ENCODE results near the gene PHF1.

DNA sequence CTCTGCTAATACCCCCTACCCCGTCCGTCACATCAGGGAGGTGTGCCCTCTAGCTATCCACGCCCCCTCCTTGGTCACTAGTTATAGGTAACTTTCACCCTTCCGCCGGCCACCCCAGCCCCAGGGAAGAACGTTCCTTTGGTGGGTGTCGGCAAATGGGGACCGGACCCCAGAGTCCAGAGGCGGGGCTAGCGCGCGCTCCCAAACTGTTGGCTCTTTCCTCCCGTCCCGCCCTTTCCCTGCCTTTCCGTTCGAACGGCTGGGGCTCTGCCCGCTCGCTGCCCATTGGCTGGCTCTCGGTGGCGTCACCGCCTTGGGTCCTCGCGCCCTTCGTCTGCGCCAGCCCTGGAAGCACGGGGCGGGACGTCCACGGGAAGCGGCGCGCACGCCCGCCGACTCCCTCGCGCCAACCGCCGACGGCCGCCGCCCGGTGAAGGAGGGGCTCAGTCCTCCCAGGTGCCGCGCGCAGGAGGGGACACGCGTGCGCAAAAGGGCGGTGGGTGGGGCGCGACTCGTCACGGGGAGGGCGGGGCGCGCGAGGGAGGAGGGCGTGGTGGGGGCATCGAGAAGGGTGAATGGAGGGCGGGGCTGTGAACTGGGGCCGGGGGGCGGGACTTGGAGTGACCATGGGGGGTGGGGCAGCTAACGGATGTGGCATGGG is 634 bp upstream of the PHF1 start:
- TF ChIP-seq, protein P1, sequence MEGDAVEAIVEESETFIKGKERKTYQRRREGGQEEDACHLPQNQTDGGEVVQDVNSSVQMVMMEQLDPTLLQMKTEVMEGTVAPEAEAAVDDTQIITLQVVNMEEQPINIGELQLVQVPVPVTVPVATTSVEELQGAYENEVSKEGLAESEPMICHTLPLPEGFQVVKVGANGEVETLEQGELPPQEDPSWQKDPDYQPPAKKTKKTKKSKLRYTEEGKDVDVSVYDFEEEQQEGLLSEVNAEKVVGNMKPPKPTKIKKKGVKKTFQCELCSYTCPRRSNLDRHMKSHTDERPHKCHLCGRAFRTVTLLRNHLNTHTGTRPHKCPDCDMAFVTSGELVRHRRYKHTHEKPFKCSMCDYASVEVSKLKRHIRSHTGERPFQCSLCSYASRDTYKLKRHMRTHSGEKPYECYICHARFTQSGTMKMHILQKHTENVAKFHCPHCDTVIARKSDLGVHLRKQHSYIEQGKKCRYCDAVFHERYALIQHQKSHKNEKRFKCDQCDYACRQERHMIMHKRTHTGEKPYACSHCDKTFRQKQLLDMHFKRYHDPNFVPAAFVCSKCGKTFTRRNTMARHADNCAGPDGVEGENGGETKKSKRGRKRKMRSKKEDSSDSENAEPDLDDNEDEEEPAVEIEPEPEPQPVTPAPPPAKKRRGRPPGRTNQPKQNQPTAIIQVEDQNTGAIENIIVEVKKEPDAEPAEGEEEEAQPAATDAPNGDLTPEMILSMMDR (IDR thresholded peaks at IDR 0.05) = no peak
- TF ChIP-seq EZH2 (IDR thresholded peaks at IDR 0.05; ENCODE audit: borderline replicate concordance, insufficient read depth, low read depth, low read length, poor library complexity, severe bottlenecking) = no peak

Measured in B cell (primary cell).